ENCODE results near the gene RPL22L1. TPM values are rescaled to one million over a fixed set of nuclear protein-coding genes. Genes with fewer than 3 reads are reported as not detected.

The RPL22L1 gene
- total and polyA plus RNA-seq, 4 donors: 19.1 to 82.1 (median 40.6) TPM

GRCh38 chr3:170836491-170836890, 33.5 kb downstream of the RPL22L1 start:
- no peaks in the 10 kb centered on the region for H3K36me3 ChIP-seq (ENCODE audit: control insufficient read depth in 4 of 4, insufficient read depth in 3 of 4, low read depth in 1 of 4, low read length in 3 of 4)
- DNase-seq (ENCODE audit: low spot score): no peak
- TF ChIP-seq GABPA (IDR thresholded peaks at IDR 0.05 in 1 of 2, conservative IDR thresholded peaks at IDR 0.05 in 1 of 2) (no peak), RAD21 (IDR thresholded peaks at IDR 0.05) (no peak), REST (IDR thresholded peaks at IDR 0.05) (no peak), YY1 (IDR thresholded peaks at IDR 0.05) (no peak), TAF1 (conservative IDR thresholded peaks at IDR 0.05) (no peak), ZBTB33 (IDR thresholded peaks at IDR 0.05) (no peak), ATF3 (IDR thresholded peaks at IDR 0.05) (no peak), MAX (IDR thresholded peaks at IDR 0.05) (no peak), JUND (IDR thresholded peaks at IDR 0.05) (no peak), EGR1 (IDR thresholded peaks at IDR 0.05; ENCODE audit: low read depth in 2 of 2) (no peak), CTCF (IDR thresholded peaks at IDR 0.05; ENCODE audit: low read depth, low read length, missing input control) (no peak), HNF4G (IDR thresholded peaks at IDR 0.05) (no peak)
- WGBS: 90% methylated on average over 4 of the region's 4 CpGs
- no peak overlapping the region for H3K9ac ChIP-seq (ENCODE audit: low read depth in 1 of 2, low read length in 2 of 2)
- H3K27ac ChIP-seq (ENCODE audit: low read depth in 1 of 2, low read length in 2 of 2): no peak overlapping the region
- no peak overlapping the region for H3K4me3 ChIP-seq (ENCODE audit: low read depth in 1 of 3, low read length in 3 of 3)
- no peaks in the 10 kb centered on the region for H3K4me1 ChIP-seq (ENCODE audit: control insufficient read depth in 4 of 4, insufficient read depth in 4 of 4, low read length in 3 of 4)
- peaks cover 0 to 3% (median 0%) of the 10 kb centered on the region in 4 donors for H3K27me3 ChIP-seq (ENCODE audit: control insufficient read depth in 4 of 4, insufficient read depth in 4 of 4, low read length in 3 of 4)
- H3K9me3 ChIP-seq (ENCODE audit: control insufficient read depth in 4 of 4, low read length in 3 of 4): no peaks in the 10 kb centered on the region

- Histone ChIP-seq H3K4me1 (ENCODE audit: control insufficient read depth in 4 of 4, insufficient read depth in 4 of 4, low read length in 3 of 4) (no peaks in the 10 kb centered on the region), H3K4me3 (ENCODE audit: low read depth in 1 of 3, low read length in 3 of 3) (no peak overlapping the region), H3K27ac (ENCODE audit: low read depth in 1 of 2, low read length in 2 of 2) (no peak overlapping the region), H3K27me3 (ENCODE audit: control insufficient read depth in 4 of 4, insufficient read depth in 4 of 4, low read length in 3 of 4) (peaks cover 0 to 3% (median 0%) of the 10 kb centered on the region in 4 donors), H3K9me3 (ENCODE audit: control insufficient read depth in 4 of 4, low read length in 3 of 4) (no peaks in the 10 kb centered on the region), H3K9ac (ENCODE audit: low read depth in 1 of 2, low read length in 2 of 2) (no peak overlapping the region), H3K36me3 (ENCODE audit: control insufficient read depth in 4 of 4, insufficient read depth in 3 of 4, low read depth in 1 of 4, low read length in 3 of 4) (no peaks in the 10 kb centered on the region)
- 54% methylated on average over 3 of the region's 3 CpGs for WGBS
- no peak for DNase-seq (ENCODE audit: low spot score)
- TF ChIP-seq NR2F2 (IDR thresholded peaks at IDR 0.05): no peak
- TF ChIP-seq EGR1 (IDR thresholded peaks at IDR 0.05; ENCODE audit: low read depth in 2 of 2): no peak
- TF ChIP-seq HNF4A (conservative IDR thresholded peaks at IDR 0.05): no peak
- no peak for TF ChIP-seq TAF1 (conservative IDR thresholded peaks at IDR 0.05)
- TF ChIP-seq GABPA (IDR thresholded peaks at IDR 0.05 in 1 of 2, conservative IDR thresholded peaks at IDR 0.05 in 1 of 2): no peak
- no peak for TF ChIP-seq HNF4G (IDR thresholded peaks at IDR 0.05)
- no peak for TF ChIP-seq ZBTB33 (IDR thresholded peaks at IDR 0.05)
- TF ChIP-seq REST (IDR thresholded peaks at IDR 0.05): no peak
- TF ChIP-seq SP1 (IDR thresholded peaks at IDR 0.05): no peak
- no peak for TF ChIP-seq RAD21 (IDR thresholded peaks at IDR 0.05)
- TF ChIP-seq MAX (IDR thresholded peaks at IDR 0.05): no peak
- TF ChIP-seq RXRA (IDR thresholded peaks at IDR 0.05): no peak
- TF ChIP-seq JUND (IDR thresholded peaks at IDR 0.05): no peak
- no peak for TF ChIP-seq ATF3 (IDR thresholded peaks at IDR 0.05)
- no peak for TF ChIP-seq FOXA2 (IDR thresholded peaks at IDR 0.05)
Measured at GRCh38 chr3:170835336-170835735, 34.7 kb downstream of the RPL22L1 start.
